Measurements from ENCODE around the gene CFAP74. TPM values are rescaled to one million over a fixed set of nuclear protein-coding genes. Genes with fewer than 3 reads are reported as not detected.

CFAP74 gene
- not detected in 2 replicates for total RNA-seq (2014; rRNA removed; shearing (Covaris generic))

GRCh38 chr1:2003541-2004131 is at the start of gene CFAP74:
TSS of gene CFAP74 (minus strand) at chr1:2003786. CDS start at chr1:1990956, 12,830 bp downstream.
- DNase-seq (ENCODE audit: low spot score), result no peak

GRCh38 chr1:2053217-2053616 is 49.6 kb upstream of the CFAP74 start:
- no peak for DNase-seq (ENCODE audit: low spot score)

GRCh38 chr1:2052756-2053155 is 49.2 kb upstream of the CFAP74 start:
- no peak for DNase-seq (ENCODE audit: low spot score)

- DNase-seq (ENCODE audit: low spot score), result no peak
These were observed 48.6 kb upstream of the CFAP74 start for GRCh38 chr1:2052054-2052679.

GRCh38 chr1:2050793-2051682 is 47.5 kb upstream of the CFAP74 start:
- no peak for DNase-seq (ENCODE audit: low spot score)

- peak; percentile 28 for DNase-seq (ENCODE audit: low spot score)
These were observed 46.8 kb upstream of the CFAP74 start for GRCh38 chr1:2050461-2050792.

- peak; percentile 94 for DNase-seq (ENCODE audit: low spot score)
These were observed 46.3 kb upstream of the CFAP74 start, which contains the start of gene PRKCZ for GRCh38 chr1:2049718-2050431. TSS of gene PRKCZ (plus strand) at chr1:2050411. CDS start at chr1:2050631, 220 bp downstream.

GRCh38 chr1:2049225-2049717 is 45.7 kb upstream of the CFAP74 start:
- DNase-seq (ENCODE audit: low spot score), result peak; percentile 74

GRCh38 chr1:2047749-2048729 is 44.5 kb upstream of the CFAP74 start:
- DNase-seq (ENCODE audit: low spot score), result no peak

- DNase-seq (ENCODE audit: low spot score), result no peak
These were observed 43.6 kb upstream of the CFAP74 start for GRCh38 chr1:2046953-2047748.

GRCh38 chr1:2046174-2046917 is 42.8 kb upstream of the CFAP74 start:
- peak; percentile 83 for DNase-seq (ENCODE audit: low spot score)

- no peak for DNase-seq (ENCODE audit: low spot score)
These were observed 42.0 kb upstream of the CFAP74 start for GRCh38 chr1:2045468-2046173.

GRCh38 chr1:2044510-2045319 is 41.1 kb upstream of the CFAP74 start:
- peak; percentile 47 for DNase-seq (ENCODE audit: low spot score)

- DNase-seq (ENCODE audit: low spot score), result no peak
These were observed 40.3 kb upstream of the CFAP74 start for GRCh38 chr1:2043886-2044285.

- DNase-seq (ENCODE audit: low spot score), result peak; percentile 20
These were observed 39.5 kb upstream of the CFAP74 start for GRCh38 chr1:2042830-2043773.

GRCh38 chr1:2041887-2042286 is 38.3 kb upstream of the CFAP74 start:
- no peak for DNase-seq (ENCODE audit: low spot score)

All from HT-29 (cell line).